NCI-H1417 treated with DMSO at 0.1 percent for 48 hours (cell line): ENCODE results near the gene CEP192.

Source experiments
- DNase-seq: peaks from one replicate; lab custom pipeline; 2025; lab: John Stamatoyannopoulos, UW

Gene CEP192

GRCh38 chr18:13101659-13102197 is 110.6 kb downstream of the CEP192 start:
- DNase-seq: no peak

DNA sequence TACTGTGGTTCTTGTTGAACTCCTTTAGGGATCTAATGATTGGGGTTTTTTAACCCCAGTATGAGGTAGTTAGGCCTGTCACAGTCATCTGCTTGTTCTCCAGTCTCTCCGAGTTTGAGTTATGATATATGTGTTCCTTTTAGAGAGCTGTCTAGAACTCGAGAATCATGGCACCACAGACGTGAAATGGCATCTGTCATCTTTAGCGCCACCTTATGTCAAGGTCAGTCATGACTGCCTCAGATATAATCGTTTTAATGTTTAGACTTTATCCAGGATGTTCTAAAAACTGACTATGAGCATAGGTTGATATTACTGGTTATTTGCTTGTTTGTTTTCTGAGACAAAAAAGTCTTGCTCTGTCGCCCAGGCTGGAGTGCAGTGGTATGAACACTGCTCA is 112.2 kb downstream of the CEP192 start:
- no peak for DNase-seq

GRCh38 chr18:13105059-13105458 is 113.9 kb downstream of the CEP192 start:
- no peak for DNase-seq

DNA sequence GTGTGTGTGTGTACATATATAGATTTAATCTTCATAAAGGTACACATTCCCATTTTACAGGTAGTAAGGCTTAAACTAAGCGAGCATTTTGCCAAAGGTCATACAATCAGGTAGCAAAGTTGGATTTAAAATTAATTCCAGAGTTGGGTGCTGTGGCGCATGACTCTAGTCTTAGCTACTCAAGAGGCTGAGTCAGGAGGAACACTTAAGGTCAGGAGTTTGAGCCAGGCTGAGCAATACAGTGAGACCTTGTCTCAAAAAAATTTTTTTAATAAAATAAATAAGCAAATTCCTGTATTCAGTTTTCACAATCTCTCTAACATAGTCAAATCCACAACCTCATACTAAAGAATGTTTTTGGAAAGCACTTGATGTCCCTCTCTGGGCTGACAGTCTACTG is 115.9 kb downstream of the CEP192 start:
- DNase-seq: no peak

- DNase-seq: no peak
Measured at GRCh38 chr18:13108330-13108729, 117.2 kb downstream of the CEP192 start.

- no peak for DNase-seq
Measured at GRCh38 chr18:13110559-13110958, 119.4 kb downstream of the CEP192 start.

DNA sequence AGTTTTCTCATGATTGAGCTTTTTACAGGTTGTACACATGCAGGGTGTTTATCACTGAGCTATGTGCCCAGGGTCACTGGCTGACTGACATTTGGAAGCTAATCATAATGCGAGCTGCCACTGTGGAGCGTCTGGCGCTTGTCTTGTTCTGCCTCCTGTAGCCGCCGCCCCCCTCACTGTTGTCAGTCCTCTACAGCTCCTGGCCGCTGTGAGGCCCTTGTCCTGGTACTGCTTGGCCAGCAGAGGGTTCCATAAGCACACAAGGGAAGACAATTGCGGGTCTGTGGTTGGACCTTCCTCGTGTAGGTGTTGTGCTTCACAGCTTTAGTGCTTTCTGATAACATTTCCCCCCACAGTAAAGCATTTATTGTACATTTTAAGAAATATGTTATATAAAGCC is 121.8 kb downstream of the CEP192 start:
- no peak for DNase-seq

GRCh38 chr18:13120255-13120654 is 129.1 kb downstream of the CEP192 start:
- DNase-seq: no peak

DNA sequence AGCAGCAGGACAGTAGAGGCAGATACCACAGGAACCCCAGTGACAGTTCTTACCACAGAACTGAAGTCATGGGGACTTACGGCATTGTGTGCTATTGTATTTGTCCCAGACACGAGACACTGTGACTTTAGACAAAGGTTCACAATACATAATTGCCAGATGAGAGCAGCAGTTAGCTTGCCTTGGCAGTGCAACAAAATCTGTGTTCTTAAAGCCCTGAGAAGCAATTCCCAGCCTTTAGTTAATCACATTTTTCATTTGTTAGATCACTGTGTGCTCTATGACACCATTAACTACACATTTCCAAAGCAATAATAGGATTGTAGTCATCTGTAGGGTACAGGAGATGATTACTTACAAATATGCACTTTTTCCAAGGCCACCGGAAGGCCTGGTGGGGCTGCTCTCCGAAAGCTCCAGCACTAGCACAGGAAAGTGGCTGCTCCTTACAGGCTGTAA is 129.8 kb downstream of the CEP192 start:
- DNase-seq: no peak

DNA sequence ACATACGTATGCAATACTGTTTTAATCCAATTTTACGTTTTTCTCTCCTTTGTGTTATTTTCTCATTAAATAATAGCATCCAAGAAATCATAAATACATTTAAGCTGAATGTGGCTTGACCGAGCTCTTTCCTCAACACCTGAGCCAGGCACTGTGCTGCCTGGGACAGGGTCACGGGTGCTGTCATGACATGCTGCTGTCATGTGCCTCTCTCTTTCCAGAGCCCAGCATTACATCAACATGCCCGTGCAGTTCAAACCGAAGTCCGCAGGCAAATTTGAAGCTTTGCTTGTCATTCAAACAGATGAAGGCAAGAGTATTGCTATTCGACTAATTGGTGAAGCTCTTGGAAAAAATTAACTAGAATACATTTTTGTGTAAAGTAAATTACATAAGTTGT is 133.2 kb downstream of the CEP192 start:
- no peak for DNase-seq

GRCh38 chr18:13125191-13125590 is 134.0 kb downstream of the CEP192 start:
- no peak for DNase-seq

DNA sequence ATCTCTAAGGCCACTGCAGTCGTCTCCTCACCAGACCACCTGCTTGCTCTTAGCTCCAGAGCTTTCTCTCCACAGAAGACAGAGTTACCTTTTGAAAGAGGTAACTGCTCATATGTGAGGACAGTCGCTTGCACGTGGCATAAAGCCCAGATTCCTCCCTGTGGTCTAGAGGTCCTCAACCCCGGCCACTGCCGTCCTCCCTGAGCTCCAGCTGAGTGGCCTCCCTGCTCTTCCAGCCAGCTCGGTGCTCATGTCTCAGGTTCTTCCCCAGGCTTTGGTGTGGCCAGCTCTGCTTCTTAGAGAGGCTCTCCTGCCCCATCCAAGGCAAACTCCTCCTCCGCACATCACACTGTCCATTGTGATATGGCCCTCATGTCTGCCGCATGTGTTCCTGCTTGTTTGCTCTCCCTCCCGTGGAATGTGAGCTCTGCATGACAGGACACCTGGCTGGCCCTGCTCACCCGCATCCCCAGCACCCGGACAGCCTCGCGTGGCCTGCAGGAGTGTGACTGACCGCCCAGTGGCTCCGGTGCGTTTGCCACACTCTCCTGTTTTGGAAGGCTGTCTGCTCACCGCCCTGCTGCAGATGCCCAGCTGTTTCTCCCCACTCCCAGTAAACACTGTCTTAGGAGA is 135.9 kb downstream of the CEP192 start:
- DNase-seq: no peak

DNA sequence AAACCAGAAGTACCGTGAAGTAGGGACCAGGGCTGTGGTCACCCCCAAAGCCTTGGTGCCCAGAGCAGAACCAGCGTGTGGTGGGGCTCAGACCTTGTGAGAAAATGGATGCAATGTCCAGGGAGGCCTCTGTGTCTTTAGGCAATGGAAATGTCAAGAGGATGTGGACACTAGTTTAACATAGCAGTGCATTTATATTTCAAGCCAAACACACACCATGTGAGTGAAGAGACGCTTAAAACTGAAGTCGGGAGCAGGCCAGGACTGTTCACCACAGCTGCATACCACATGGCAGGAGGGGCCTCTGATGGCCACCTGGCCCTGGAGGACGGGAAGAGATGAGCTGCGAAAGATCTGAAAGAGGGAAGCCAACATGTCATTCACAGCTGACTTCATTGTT is 140.1 kb downstream of the CEP192 start:
- DNase-seq: no peak

- DNase-seq: no peak
Measured at GRCh38 chr18:13134551-13135401, 143.6 kb downstream of the CEP192 start.

DNA sequence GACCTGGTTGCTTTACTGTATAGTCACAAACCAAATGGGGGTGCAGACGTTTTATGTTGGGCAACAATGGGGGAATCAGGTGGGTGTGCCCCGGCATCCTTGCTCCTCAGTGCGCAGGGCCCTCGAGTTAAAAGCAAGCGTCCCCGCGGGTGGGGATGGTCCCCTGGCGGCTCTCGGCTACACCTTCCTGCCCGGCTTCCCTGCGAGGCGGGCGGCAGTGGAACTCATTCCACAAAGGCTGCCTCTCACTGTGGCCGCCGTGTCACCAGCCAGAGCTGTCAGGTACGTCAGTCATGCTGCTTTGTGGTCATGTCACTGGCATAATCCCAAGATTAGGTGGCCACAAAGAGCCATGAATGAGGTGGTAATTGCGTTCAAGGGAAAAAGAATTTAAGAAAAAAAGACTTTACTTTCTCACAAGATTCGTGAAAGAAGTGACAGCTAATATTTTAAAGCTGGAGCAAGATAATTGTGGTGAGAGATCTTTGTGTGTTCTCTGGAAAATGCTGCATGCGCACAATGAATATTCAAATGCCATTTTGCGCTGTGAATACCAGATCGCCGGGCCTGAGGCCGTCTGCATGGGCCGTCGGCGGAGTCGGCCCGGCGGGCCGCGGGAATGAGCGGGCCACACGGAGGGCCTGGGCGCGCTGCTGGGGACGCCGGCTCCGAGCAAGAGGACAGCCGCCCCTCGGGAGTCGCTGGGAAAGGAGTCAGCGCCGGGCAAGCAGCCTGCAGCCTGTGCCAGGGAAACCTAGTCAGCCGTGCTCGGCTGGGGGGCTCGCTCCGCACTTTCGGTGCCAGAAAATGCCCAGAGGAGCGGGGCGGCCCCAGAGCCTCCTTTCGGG is 145.1 kb downstream of the CEP192 start:
- no peak for DNase-seq

DNA sequence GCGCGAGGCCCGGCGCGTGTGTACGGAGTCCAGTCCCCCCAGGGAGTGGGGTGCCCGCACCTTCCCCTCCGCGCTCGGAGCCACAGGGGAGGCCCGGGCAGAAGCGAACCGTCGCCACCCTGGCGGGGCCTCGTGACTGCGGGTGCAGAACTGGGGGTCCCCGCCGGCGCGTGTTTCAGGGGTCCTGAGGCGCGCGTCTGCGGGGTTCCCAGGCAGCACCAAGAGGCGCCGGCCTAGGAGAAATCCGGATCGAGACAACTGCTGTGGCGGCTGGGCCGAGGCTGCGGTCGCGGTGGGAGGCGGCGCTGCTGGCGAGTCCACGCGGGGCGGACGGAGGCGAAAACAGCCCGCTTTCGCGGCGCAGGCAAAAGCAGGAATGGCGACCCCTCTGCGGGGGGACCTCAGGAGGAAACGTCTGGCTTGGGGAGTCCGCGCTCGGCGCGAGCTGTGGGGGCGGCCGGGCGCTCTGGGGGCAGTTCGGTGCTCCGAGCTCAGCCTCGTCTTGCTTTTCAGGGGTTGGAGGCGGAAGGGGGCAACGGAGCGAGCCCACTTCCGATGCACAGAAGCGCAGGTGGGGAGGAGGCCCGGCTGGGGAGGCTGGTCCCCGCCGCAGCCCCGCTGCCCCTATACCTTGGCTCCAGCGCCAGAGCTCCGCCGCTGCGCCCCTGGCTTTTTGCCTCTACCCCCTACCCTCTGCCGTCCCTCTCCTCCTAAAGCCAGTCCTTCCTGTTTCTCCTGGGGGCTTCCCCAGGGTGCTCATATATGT is 145.9 kb downstream of the CEP192 start:
- DNase-seq: no peak

DNA sequence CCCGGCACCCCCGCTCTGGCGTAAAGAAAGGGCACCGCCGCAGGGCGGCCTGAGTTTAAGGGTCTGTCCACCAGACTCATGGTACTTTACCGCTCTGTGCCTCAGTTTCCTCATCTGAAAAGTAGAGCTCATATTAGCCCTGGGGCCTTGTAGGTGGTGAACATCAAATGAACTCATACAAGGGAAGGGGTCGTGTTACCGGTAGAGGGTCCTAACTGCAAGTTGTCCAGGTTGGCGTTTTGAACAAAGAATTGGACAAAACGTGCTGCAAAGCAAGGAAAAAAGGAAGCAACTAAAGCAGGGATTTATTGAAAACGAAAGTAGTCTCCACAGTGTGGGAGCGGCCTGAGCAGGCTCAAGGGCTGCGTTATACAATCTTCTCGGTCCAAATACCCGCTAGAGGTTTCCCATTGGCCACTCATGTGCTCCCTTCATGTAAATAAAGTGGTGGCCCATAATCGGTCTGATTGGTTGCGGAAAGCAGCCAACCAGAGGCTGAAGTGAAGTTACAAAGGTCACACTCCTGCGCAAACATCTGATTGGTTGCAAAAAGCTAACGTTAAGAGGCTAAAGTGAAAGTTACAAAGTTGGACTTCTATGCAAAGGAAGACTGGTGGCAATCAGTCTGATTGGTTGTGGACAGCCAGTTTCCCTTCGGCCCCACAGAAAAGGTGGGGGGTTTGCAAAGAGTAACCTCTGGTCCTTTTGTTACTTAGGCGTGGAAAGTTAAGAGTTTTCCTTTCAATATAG is 146.7 kb downstream of the CEP192 start:
- DNase-seq: no peak

DNA sequence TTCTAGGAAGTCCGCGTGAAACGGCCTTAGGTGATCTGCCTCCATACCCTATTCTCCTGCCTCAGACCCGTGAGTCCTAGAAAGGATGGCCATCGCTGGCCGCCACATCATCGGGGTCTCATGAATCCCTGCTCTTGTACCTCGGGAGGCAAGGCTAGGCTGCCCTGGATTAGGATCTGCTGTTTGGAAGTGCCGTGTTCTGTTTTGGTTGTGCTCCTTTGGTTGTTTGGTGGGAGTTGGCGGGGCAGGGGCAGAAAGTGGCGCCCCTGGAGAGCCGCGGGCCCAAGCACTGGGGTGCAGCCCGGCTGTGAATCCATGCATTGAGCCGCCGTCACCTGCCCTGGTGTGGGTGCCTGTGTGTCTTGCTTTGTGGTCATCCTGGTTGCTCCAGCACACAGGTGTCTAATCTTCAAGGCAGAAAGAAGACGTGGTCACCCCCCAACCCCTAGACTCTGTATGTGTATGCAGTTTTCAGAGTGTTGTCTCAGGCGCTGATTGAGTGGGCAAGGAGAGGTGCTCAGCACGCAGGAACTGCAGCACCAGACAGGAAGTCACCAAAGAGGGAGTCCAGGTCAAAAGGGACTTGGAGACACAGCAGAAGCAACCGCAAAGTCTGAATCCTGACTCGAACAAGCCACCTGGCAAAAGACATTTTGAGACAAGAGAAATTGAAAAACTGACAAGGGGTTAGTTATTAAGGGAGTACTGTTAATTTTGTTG is 147.4 kb downstream of the CEP192 start:
- no peak for DNase-seq

- no peak for DNase-seq
Measured at GRCh38 chr18:13139885-13140450, 148.8 kb downstream of the CEP192 start.

GRCh38 chr18:13141209-13141608 is 150.0 kb downstream of the CEP192 start:
- DNase-seq: no peak
